Endothelial cell of umbilical vein (primary cell): ENCODE results near the gene GLTP. TPM values are rescaled to one million over a fixed set of nuclear protein-coding genes. Genes with fewer than 3 reads are reported as not detected.

Source experiments
- BruUV-seq: library from RNA; stranded (reverse); fragments of 400-500 nt; replicated peaks from 2 replicates; lab custom pipeline; 2021; lab: Mats Ljungman, UMichigan
- CTCF ChIA-PET: fragments of 300-600, 350-600 bp; sonication (Branson Sonifier 250); formaldehyde crosslinking; loops from one replicate; lab custom pipeline; 2021; ENCODE audit warnings: antibody characterized with exemption, inconsistent platforms; lab: Charles Lee
- POLR2A ChIA-PET: fragments of 300-600, 350-600 bp; sonication (Branson Sonifier 250); formaldehyde crosslinking; loops from one replicate; lab custom pipeline; 2021; ENCODE audit warnings: antibody characterized with exemption, inconsistent platforms; lab: Charles Lee
- DNase-seq: peaks from one replicate; pipeline ENCODE4 v3.0.0-alpha.2; 2011; ENCODE audit warnings: low read depth, low spot score
- FAIRE-seq: peaks from 2 replicates; lab custom pipeline; 2011; peaks lifted over from hg19 to GRCh38; lab: Jason Lieb, UNC
- H2AFZ ChIP-seq: 2 replicates; pipeline ENCODE4 v1.6.0; 2012; ENCODE audit warnings: low read depth, low read length, control low read depth, inconsistent platforms
- H3K27ac ChIP-seq: 2 replicates; pipeline ENCODE4 v1.5.1; 2011; ENCODE audit warnings: low read depth, mild to moderate bottlenecking, control low read depth, low read length, moderate library complexity; ENCODE audit not compliant: insufficient read depth
- H3K27me3 ChIP-seq, 2 experiments: 2 replicates each; pipeline versions ENCODE4 v1.6.0 to v1.6.1; 2011; ENCODE audit warnings: low read length in 2 of 2, mixed read lengths in 1 of 2; ENCODE audit not compliant: control insufficient read depth in 2 of 2, insufficient read depth in 2 of 2
- H3K36me3 ChIP-seq, 2 experiments: 2 replicates in 1 of 2; 3 replicates in 1 of 2; pipeline ENCODE4 v1.5.1; 2011; ENCODE audit warnings: low read length in 2 of 2, mild to moderate bottlenecking in 1 of 2, moderate library complexity in 1 of 2; ENCODE audit not compliant: control insufficient read depth in 2 of 2, insufficient read depth in 2 of 2; ENCODE audit errors: extremely low read depth in 1 of 2
- H3K4me1 ChIP-seq: 3 replicates; pipeline ENCODE4 v1.5.1; 2011; ENCODE audit warnings: mild to moderate bottlenecking, low read length; ENCODE audit not compliant: control insufficient read depth, insufficient read depth; ENCODE audit errors: extremely low read depth
- H3K4me2 ChIP-seq: 2 replicates; pipeline ENCODE4 v1.6.1; 2011; ENCODE audit warnings: low read length, control low read depth, mixed read lengths; ENCODE audit not compliant: insufficient read depth
- H3K4me3 ChIP-seq, 3 experiments: fragments of 200-600 bp in 1 of 3; sonication (generic), shearing (Covaris generic) in 1 of 3; replicated peaks in 1 of 3; 2 replicates each; pipeline ENCODE4 v1.5.1; 2011 to 2016; ENCODE audit warnings: control low read depth in 3 of 3, low read length in 3 of 3, mild to moderate bottlenecking in 2 of 3, inconsistent platforms in 1 of 3, low read depth in 1 of 3, moderate library complexity in 1 of 3; ENCODE audit not compliant: insufficient read depth in 1 of 3
- H3K79me2 ChIP-seq: 2 replicates; pipeline ENCODE4 v1.6.0; 2012; ENCODE audit warnings: low read length, inconsistent platforms; ENCODE audit not compliant: control insufficient read depth, insufficient read depth
- H3K9ac ChIP-seq: replicated peaks from 2 replicates; pipeline ENCODE3; 2011; ENCODE audit warnings: low read length, control low read depth; ENCODE audit not compliant: insufficient read depth; ENCODE audit errors: extremely low read depth
- H3K9me1 ChIP-seq: replicated peaks from 3 replicates; pipeline ENCODE4 v1.6.0; 2011; ENCODE audit warnings: mild to moderate bottlenecking, low read length; ENCODE audit not compliant: control insufficient read depth, insufficient read depth; ENCODE audit errors: extremely low read depth
- H3K9me3 ChIP-seq: replicated peaks from 2 replicates; pipeline ENCODE4 v1.5.1; 2012; ENCODE audit warnings: low read length, inconsistent platforms; ENCODE audit not compliant: control insufficient read depth, insufficient read depth
- H4K20me1 ChIP-seq: replicated peaks from 2 replicates; pipeline ENCODE3; 2011; ENCODE audit warnings: mild to moderate bottlenecking, low read length; ENCODE audit not compliant: control insufficient read depth, insufficient read depth; ENCODE audit errors: extremely low read depth
- EZH2 ChIP-seq: IDR thresholded peaks from 2 replicates; pipeline ENCODE4 v1.6.1; 2012; ENCODE audit warnings: borderline replicate concordance, low read depth, mild to moderate bottlenecking, moderate library complexity, low read length, inconsistent platforms; ENCODE audit not compliant: severe bottlenecking
- FOS ChIP-seq: IDR thresholded peaks from 2 replicates; pipeline ENCODE4 v1.6.1; 2011; ENCODE audit warnings: mild to moderate bottlenecking, low read length, moderate library complexity, borderline replicate concordance; ENCODE audit not compliant: insufficient read depth
- GATA2 ChIP-seq: IDR thresholded peaks from 2 replicates; pipeline ENCODE4 v1.7.0; 2011; ENCODE audit warnings: low read depth, mild to moderate bottlenecking, moderate library complexity, mixed read lengths, low read length; ENCODE audit not compliant: insufficient read length, insufficient read depth
- JUN ChIP-seq: IDR thresholded peaks from 2 replicates; pipeline ENCODE4 v1.6.1; 2011; ENCODE audit warnings: borderline replicate concordance, low read depth; ENCODE audit not compliant: insufficient read length, insufficient read depth
- MAX ChIP-seq: IDR thresholded peaks from 2 replicates; pipeline ENCODE4 v1.6.1; 2011; ENCODE audit not compliant: insufficient read depth, insufficient read length
- MYC ChIP-seq: IDR thresholded peaks from one replicate; pipeline ENCODE4 v1.6.1; 2011; ENCODE audit warnings: mild to moderate bottlenecking, low read depth, low read length
- POLR2A ChIP-seq: IDR thresholded peaks from 2 replicates; pipeline ENCODE4 v1.6.1; 2012; ENCODE audit warnings: low read depth, mild to moderate bottlenecking, control low read depth, low read length
- POLR2AphosphoS5 ChIP-seq: IDR thresholded peaks from 2 replicates; pipeline ENCODE4 v1.6.1; 2012; ENCODE audit warnings: low read depth, mild to moderate bottlenecking, control low read depth, low read length, moderate library complexity; ENCODE audit not compliant: insufficient read depth
- dilution Hi-C: fragments of 300-500 bp; cut with MboI; formaldehyde crosslinking; loops from one replicate; pipeline ENCODE4 v1.15.0; 2019; ENCODE audit warnings: low sequenced_read_pairs; ENCODE audit not compliant: extremely low pct_ligation_motif_present
- intact Hi-C: fragments of 100-400 bp; cut with micrococcal nuclease; formaldehyde crosslinking; loops from one replicate; pipeline ENCODE4 v1.10.0; 2022
- polyA plus RNA-seq, 4 experiments: library from polyadenylated mRNA; depleted of rRNA in 3 of 4; stranded (reverse) in 3 of 4; unstranded in 1 of 4; fragments of >200 nt; gene quantifications; 2 replicates each; pipeline versions ENCODE4 v1.2.1 to v1.2.3, GENCODE V29; 2011 to 2012; ENCODE audit warnings: missing spikeins in 1 of 4
- total RNA-seq: library from RNA; stranded (reverse); gene quantifications from 2 replicates; pipeline ENCODE4 v1.2.3, GENCODE V29; 2021
- TF ChIP-seq, protein P1 (sequence below), 2 donors: IDR thresholded peaks; 1 replicate in 1 of 2; 2 replicates in 1 of 2; pipeline ENCODE4 v1.5.1; 2011; ENCODE audit warnings: low read length in 2 of 2, mild to moderate bottlenecking in 2 of 2, moderate library complexity in 2 of 2, control low read depth in 1 of 2, inconsistent platforms in 1 of 2, low read depth in 1 of 2; ENCODE audit not compliant: insufficient read depth in 1 of 2; ENCODE audit errors: extremely low read depth in 1 of 2

The GLTP gene
- total and polyA plus RNA-seq, 2 donors (not counting 3 experiments of a cell fraction or from before 2014, with no cell fraction given): 21.5 to 46.6 TPM

- no peak overlapping the region for H2AFZ ChIP-seq
- H3K4me3 ChIP-seq: no peak overlapping the region
- FAIRE-seq (no peak), DNase-seq (no peak)
- ChIA-PET CTCF (interaction anchor here (6.1 kb wide), 1 partner anchor 36 kb away, joined by 159 read pairs; no protein-coding TSS in a partner anchor), POLR2A (no interaction called here)
- no peaks in the 10 kb centered on the region for H3K9me3 ChIP-seq
- H3K9ac ChIP-seq: no peak overlapping the region
- no peaks in the 10 kb centered on the region for H4K20me1 ChIP-seq
- no peak overlapping the region for H3K4me2 ChIP-seq
- no peaks in the 10 kb centered on the region for H3K4me1 ChIP-seq
- TF ChIP-seq POLR2AphosphoS5 (no peak), JUN (no peak), GATA2 (no peak), FOS (no peak), EZH2 (no peak), MYC (no peak), POLR2A (no peak), MAX (no peak)
- TF ChIP-seq, protein P1, sequence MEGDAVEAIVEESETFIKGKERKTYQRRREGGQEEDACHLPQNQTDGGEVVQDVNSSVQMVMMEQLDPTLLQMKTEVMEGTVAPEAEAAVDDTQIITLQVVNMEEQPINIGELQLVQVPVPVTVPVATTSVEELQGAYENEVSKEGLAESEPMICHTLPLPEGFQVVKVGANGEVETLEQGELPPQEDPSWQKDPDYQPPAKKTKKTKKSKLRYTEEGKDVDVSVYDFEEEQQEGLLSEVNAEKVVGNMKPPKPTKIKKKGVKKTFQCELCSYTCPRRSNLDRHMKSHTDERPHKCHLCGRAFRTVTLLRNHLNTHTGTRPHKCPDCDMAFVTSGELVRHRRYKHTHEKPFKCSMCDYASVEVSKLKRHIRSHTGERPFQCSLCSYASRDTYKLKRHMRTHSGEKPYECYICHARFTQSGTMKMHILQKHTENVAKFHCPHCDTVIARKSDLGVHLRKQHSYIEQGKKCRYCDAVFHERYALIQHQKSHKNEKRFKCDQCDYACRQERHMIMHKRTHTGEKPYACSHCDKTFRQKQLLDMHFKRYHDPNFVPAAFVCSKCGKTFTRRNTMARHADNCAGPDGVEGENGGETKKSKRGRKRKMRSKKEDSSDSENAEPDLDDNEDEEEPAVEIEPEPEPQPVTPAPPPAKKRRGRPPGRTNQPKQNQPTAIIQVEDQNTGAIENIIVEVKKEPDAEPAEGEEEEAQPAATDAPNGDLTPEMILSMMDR (IDR thresholded peaks at IDR 0.05; ENCODE audit: extremely low read depth in 1 of 2, insufficient read depth in 1 of 2, low read depth in 1 of 2, low read length in 2 of 2): no peak
- intact Hi-C loops (no loop called here), dilution Hi-C loops (no loop called here)
- H3K79me2 ChIP-seq: no peaks in the 10 kb centered on the region
- no peaks in the 10 kb centered on the region for H3K27me3 ChIP-seq
- H3K9me1 ChIP-seq: no peaks in the 10 kb centered on the region
- peaks cover 0 to 2% of the 10 kb centered on the region in 2 experiments for H3K36me3 ChIP-seq
- no peak overlapping the region for H3K27ac ChIP-seq
- BruUV-seq: no TSS peak
These were observed 72.2 kb downstream of the GLTP start for GRCh38 chr12:109807954-109808643.
